Smooth muscle cell (in vitro differentiated cells): ENCODE data around the gene PHLDA1. TPM values are rescaled to one million over a fixed set of nuclear protein-coding genes. Genes with fewer than 3 reads are reported as not detected.
A peak's percentile ranks its signal among the peaks of the same experiment; 100 is the strongest.

Experiments
- DNase-seq: peaks from one replicate; lab custom pipeline; 2025; ENCODE audit not compliant: unreplicated experiment; lab: John Stamatoyannopoulos, UW
- H2AFZ ChIP-seq: fragments of 200-600 bp; sonication (generic); 2 replicates; pipeline ENCODE4 v1.6.0; 2016; ENCODE audit warnings: antibody characterized with exemption, low read depth, mild to moderate bottlenecking
- H3F3A ChIP-seq: fragments of 200-600 bp; sonication (generic); 2 replicates; pipeline ENCODE4 v1.6.0; 2017; ENCODE audit warnings: antibody characterized with exemption, low read depth
- H3K27ac ChIP-seq: fragments of 200-600 bp; sonication (generic); 2 replicates; pipeline ENCODE4 v1.5.1; 2016; ENCODE audit warnings: low read depth, mild to moderate bottlenecking
- H3K27me3 ChIP-seq: fragments of 200-600 bp; sonication (generic); 2 replicates; pipeline ENCODE4 v1.6.1; 2016; ENCODE audit warnings: low read depth, mild to moderate bottlenecking
- H3K36me3 ChIP-seq: fragments of 200-600 bp; sonication (generic); 2 replicates; pipeline ENCODE4 v1.5.1; 2016; ENCODE audit warnings: low read depth
- H3K4me1 ChIP-seq: fragments of 200-600 bp; sonication (generic); 2 replicates; pipeline ENCODE4 v1.5.1; 2016; ENCODE audit warnings: low read depth
- H3K4me2 ChIP-seq: fragments of 200-600 bp; sonication (generic); 2 replicates; pipeline ENCODE4 v1.6.0; 2016; ENCODE audit warnings: mild to moderate bottlenecking
- H3K4me3 ChIP-seq: fragments of 200-600 bp; sonication (generic); 2 replicates; pipeline ENCODE4 v1.5.1; 2016; ENCODE audit warnings: mild to moderate bottlenecking
- H3K79me2 ChIP-seq: fragments of 200-600 bp; sonication (generic); 2 replicates; pipeline ENCODE4 v1.6.0; 2016; ENCODE audit warnings: low read depth, mild to moderate bottlenecking
- H3K9ac ChIP-seq: fragments of 200-600 bp; sonication (generic); 2 replicates; pipeline ENCODE4 v1.6.0; 2016; ENCODE audit warnings: low read depth
- H3K9me3 ChIP-seq: fragments of 200-600 bp; sonication (generic); replicated peaks from 2 replicates; pipeline ENCODE4 v1.5.1; 2016; ENCODE audit warnings: low read depth
- H4K20me1 ChIP-seq: fragments of 200-600 bp; sonication (generic); 2 replicates; pipeline ENCODE4 v1.6.0; 2016; ENCODE audit warnings: low read depth
- WGBS: methylation state at CpG from one replicate; pipeline ENCODE4 v1.1.7; 2016; ENCODE audit warnings: low lambda C conversion rate; 5-methylcytosine and 5-hydroxymethylcytosine counted together
- polyA plus RNA-seq: library from polyadenylated mRNA; unstranded; fragments of >200 nt; fragmentation: Nextera tagmentation; extraction: Ambion mirVana; gene quantifications from 2 replicates; pipeline ENCODE4 v1.2.1, GENCODE V29; 2016
- total RNA-seq: library from RNA; depleted of rRNA; stranded (reverse); fragments of >200 nt; gene quantifications from 2 replicates; pipeline ENCODE4 v1.2.3, GENCODE V29; 2014
- TF ChIP-seq, protein P1 (sequence below): fragments of 200-600 bp; sonication (generic); IDR thresholded peaks from 2 replicates; pipeline ENCODE4 v1.5.1; 2017; ENCODE audit warnings: borderline replicate concordance, mild to moderate bottlenecking, antibody characterized with exemption; ENCODE audit not compliant: insufficient read depth, poor library complexity, severe bottlenecking

The PHLDA1 gene
- total and polyA plus RNA-seq, 2 experiments from 2014 or later, result 70.2 to 88.6 TPM

DNA sequence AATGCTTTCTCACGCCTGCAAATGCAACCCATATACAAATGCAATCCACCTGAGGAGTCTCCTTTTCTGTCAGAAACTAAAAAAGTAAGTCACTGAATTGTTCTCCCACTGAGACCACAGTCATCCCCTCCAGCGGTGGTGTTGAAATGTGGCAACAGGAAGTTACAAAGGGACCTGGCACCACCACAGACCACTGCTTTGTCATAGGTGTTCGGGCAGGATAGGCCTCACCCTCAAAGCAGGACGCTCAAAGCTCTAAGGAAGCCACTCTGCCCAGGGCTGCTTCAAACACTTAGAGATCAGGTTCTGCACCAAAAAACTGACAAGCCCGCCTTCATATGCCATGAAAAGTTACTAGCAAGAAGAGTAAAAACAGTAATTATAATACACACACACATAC, 11.3 kb downstream of the PHLDA1 start:
- Histone ChIP-seq H3K9me3 (no peaks in the 10 kb centered on the region), H3K4me2 (peak overlapping the region; percentile 70), H3K27ac (peak overlapping the region; percentile 100), H4K20me1 (no peaks in the 10 kb centered on the region), H2AFZ (no peak overlapping the region), H3K4me3 (no peak overlapping the region), H3K27me3 (no peaks in the 10 kb centered on the region), H3F3A (peaks cover 50% of the 10 kb centered on the region), H3K36me3 (no peaks in the 10 kb centered on the region), H3K4me1 (peaks cover 26% of the 10 kb centered on the region), H3K9ac (peak overlapping the region; percentile 96), H3K79me2 (no peaks in the 10 kb centered on the region)
- TF ChIP-seq, protein P1, sequence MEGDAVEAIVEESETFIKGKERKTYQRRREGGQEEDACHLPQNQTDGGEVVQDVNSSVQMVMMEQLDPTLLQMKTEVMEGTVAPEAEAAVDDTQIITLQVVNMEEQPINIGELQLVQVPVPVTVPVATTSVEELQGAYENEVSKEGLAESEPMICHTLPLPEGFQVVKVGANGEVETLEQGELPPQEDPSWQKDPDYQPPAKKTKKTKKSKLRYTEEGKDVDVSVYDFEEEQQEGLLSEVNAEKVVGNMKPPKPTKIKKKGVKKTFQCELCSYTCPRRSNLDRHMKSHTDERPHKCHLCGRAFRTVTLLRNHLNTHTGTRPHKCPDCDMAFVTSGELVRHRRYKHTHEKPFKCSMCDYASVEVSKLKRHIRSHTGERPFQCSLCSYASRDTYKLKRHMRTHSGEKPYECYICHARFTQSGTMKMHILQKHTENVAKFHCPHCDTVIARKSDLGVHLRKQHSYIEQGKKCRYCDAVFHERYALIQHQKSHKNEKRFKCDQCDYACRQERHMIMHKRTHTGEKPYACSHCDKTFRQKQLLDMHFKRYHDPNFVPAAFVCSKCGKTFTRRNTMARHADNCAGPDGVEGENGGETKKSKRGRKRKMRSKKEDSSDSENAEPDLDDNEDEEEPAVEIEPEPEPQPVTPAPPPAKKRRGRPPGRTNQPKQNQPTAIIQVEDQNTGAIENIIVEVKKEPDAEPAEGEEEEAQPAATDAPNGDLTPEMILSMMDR, result no peak
- WGBS, result 34% methylated on average over 5 of the region's 5 CpGs
- DNase-seq, result no peak

DNA sequence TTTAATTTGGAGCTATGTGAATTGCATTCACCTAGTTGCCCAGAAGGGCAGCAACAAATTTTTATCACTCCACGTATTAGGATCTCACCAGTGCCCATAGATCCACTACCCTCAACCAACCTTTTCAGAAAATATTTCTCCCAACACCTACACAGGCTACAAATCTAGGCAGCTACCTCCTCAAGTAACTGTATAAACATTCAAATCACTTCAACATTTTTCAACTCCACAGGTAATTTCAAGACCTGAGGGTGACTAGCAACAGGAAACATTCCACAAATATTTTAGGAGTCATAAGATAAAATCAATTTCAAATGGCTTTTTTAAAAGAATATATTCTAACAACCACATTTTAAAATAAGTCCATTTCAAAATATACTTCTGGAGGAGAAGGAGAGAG, 12.9 kb downstream of the PHLDA1 start:
- H3F3A ChIP-seq, result peaks cover 38% of the 10 kb centered on the region
- WGBS, result 74% methylated on average over 1 of the region's 1 CpG
- H3K36me3 ChIP-seq, result no peaks in the 10 kb centered on the region
- no peaks in the 10 kb centered on the region for H3K9me3 ChIP-seq
- H3K4me2 ChIP-seq, result peak overlapping the region; percentile 8
- H3K79me2 ChIP-seq, result no peaks in the 10 kb centered on the region
- no peak for DNase-seq
- H4K20me1 ChIP-seq, result no peaks in the 10 kb centered on the region
- no peaks in the 10 kb centered on the region for H3K27me3 ChIP-seq
- TF ChIP-seq, protein P1, result no peak
- no peak overlapping the region for H3K4me3 ChIP-seq
- H3K27ac ChIP-seq, result peak overlapping the region; percentile 100
- H2AFZ ChIP-seq, result no peak overlapping the region
- H3K9ac ChIP-seq, result peak overlapping the region; percentile 59
- peaks cover 26% of the 10 kb centered on the region for H3K4me1 ChIP-seq

DNA sequence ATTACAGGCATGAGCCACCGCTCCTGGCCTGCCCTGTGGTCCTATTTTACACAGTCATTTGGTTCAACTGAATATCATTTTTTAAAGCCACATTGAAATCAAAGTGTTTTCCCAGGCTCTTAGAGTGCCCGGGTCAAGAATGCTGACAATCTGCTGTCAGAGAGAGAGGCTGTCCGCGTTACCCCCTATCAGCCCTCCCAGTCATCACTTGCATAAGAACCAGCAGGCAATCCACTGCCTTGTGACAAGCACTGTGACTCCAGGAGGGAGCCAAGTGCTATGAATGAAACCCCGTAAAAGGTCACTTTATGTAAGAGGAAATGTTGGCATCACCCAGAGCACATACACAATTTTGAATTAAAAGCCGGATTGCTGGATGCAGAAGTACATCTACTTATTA, 13.5 kb downstream of the PHLDA1 start:
- Histone ChIP-seq H3K4me2 (peak overlapping the region; percentile 8), H3K27ac (peak overlapping the region; percentile 100), H3K79me2 (no peaks in the 10 kb centered on the region), H3K9me3 (no peaks in the 10 kb centered on the region), H2AFZ (no peak overlapping the region), H3K27me3 (no peaks in the 10 kb centered on the region), H3K4me1 (peaks cover 26% of the 10 kb centered on the region), H3F3A (peaks cover 38% of the 10 kb centered on the region), H3K36me3 (no peaks in the 10 kb centered on the region), H3K9ac (peak overlapping the region; percentile 59), H4K20me1 (no peaks in the 10 kb centered on the region), H3K4me3 (no peak overlapping the region)
- WGBS, result 23% methylated on average over 6 of the region's 6 CpGs
- DNase-seq, result no peak
- TF ChIP-seq, protein P1, result no peak

DNA sequence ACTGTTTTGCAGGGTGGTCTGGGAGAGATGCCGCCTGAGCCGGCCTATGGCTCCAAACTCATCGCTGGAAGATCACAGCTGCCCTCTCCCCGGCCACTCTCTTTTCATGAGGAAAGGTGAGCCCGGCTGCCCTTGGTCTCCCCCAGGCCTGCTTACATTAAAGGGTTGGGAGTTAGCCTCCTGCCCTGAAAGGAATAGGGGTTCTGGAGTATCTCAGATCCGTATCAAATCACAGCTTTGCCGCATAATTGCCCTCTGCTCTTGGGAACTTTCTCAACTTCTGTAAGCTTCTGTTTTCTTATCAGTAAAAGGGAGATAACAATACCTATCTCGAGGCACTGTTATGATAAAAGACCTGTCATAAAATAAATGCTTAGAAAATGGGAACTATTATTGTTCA, 17.6 kb downstream of the PHLDA1 start:
- H4K20me1 ChIP-seq, result no peaks in the 10 kb centered on the region
- DNase-seq, result no peak
- H3K79me2 ChIP-seq, result no peaks in the 10 kb centered on the region
- H3K4me1 ChIP-seq, result peaks cover 17% of the 10 kb centered on the region
- no peak overlapping the region for H2AFZ ChIP-seq
- peaks cover 21% of the 10 kb centered on the region for H3F3A ChIP-seq
- H3K9me3 ChIP-seq, result no peaks in the 10 kb centered on the region
- H3K27me3 ChIP-seq, result no peaks in the 10 kb centered on the region
- no peak overlapping the region for H3K4me3 ChIP-seq
- H3K27ac ChIP-seq, result no peak overlapping the region
- TF ChIP-seq, protein P1, result no peak
- no peak overlapping the region for H3K4me2 ChIP-seq
- no peaks in the 10 kb centered on the region for H3K36me3 ChIP-seq
- WGBS, result 47% methylated on average over 8 of the region's 8 CpGs
- no peak overlapping the region for H3K9ac ChIP-seq
